ENCODE measurements around the gene SRBD1.

Gene SRBD1

GRCh38 chr2:45596761-45597160 is 14.3 kb downstream of the SRBD1 start:
- no peak for DNase-seq (ENCODE audit: low read depth, low spot score)

- DNase-seq (ENCODE audit: low read depth, low spot score) = peak; percentile 90
These were observed 15.2 kb downstream of the SRBD1 start for GRCh38 chr2:45595721-45596435.

- no peak for DNase-seq (ENCODE audit: low read depth, low spot score)
These were observed 20.0 kb downstream of the SRBD1 start for GRCh38 chr2:45591073-45591472.

- DNase-seq (ENCODE audit: low read depth, low spot score) = no peak
These were observed 22.8 kb downstream of the SRBD1 start for GRCh38 chr2:45588158-45588829.

GRCh38 chr2:45586600-45586999 is 24.5 kb downstream of the SRBD1 start:
- DNase-seq (ENCODE audit: low read depth, low spot score) = no peak

- DNase-seq (ENCODE audit: low read depth, low spot score) = peak; percentile 64
These were observed 25.7 kb downstream of the SRBD1 start for GRCh38 chr2:45585267-45585861.

- no peak for DNase-seq (ENCODE audit: low read depth, low spot score)
These were observed 27.1 kb downstream of the SRBD1 start for GRCh38 chr2:45583977-45584376.

- DNase-seq (ENCODE audit: low read depth, low spot score) = no peak
These were observed 28.5 kb downstream of the SRBD1 start for GRCh38 chr2:45582522-45582921.

GRCh38 chr2:45578056-45578843 is 32.8 kb downstream of the SRBD1 start:
- DNase-seq (ENCODE audit: low read depth, low spot score) = peak; percentile 23

GRCh38 chr2:45577441-45577840 is 33.6 kb downstream of the SRBD1 start:
- no peak for DNase-seq (ENCODE audit: low read depth, low spot score)

GRCh38 chr2:45575881-45576280 is 35.2 kb downstream of the SRBD1 start:
- no peak for DNase-seq (ENCODE audit: low read depth, low spot score)

- no peak for DNase-seq (ENCODE audit: low read depth, low spot score)
These were observed 38.1 kb downstream of the SRBD1 start for GRCh38 chr2:45572979-45573378.

- DNase-seq (ENCODE audit: low read depth, low spot score) = no peak
These were observed 39.1 kb downstream of the SRBD1 start for GRCh38 chr2:45571940-45572339.

GRCh38 chr2:45570671-45571334 is 40.3 kb downstream of the SRBD1 start:
- no peak for DNase-seq (ENCODE audit: low read depth, low spot score)

- DNase-seq (ENCODE audit: low read depth, low spot score) = no peak
These were observed 42.1 kb downstream of the SRBD1 start for GRCh38 chr2:45568935-45569334.

GRCh38 chr2:45567974-45568789 is 42.9 kb downstream of the SRBD1 start:
- DNase-seq (ENCODE audit: low read depth, low spot score) = no peak

- DNase-seq (ENCODE audit: low read depth, low spot score) = no peak
These were observed 43.6 kb downstream of the SRBD1 start for GRCh38 chr2:45567288-45567963.

- no peak for DNase-seq (ENCODE audit: low read depth, low spot score)
These were observed 51.6 kb downstream of the SRBD1 start for GRCh38 chr2:45559436-45559835.

- DNase-seq (ENCODE audit: low read depth, low spot score) = peak; percentile 20
These were observed 56.3 kb downstream of the SRBD1 start for GRCh38 chr2:45554742-45555140.

GRCh38 chr2:45554073-45554741 is 56.9 kb downstream of the SRBD1 start:
- DNase-seq (ENCODE audit: low read depth, low spot score) = peak; percentile 62

Measured in astrocyte of the hippocampus (primary cell).